ENCODE results near the gene RIMBP3C.
"Not testable (repeated sequence)": the region's sequence is repeated elsewhere in the genome, so short reads cannot be mapped to it uniquely, and the experiment has no call there.

The RIMBP3C gene

GRCh38 chr22:21514117-21514516, 37.1 kb downstream of the RIMBP3C start:
- not testable (repeated sequence) for H3K4me1 ChIP-seq (ENCODE audit: insufficient read depth, low read length); H3K4me2 ChIP-seq (ENCODE audit: insufficient read depth, low read length); DNase-seq; H4K20me1 ChIP-seq (ENCODE audit: insufficient read depth, low read length); H3K79me2 ChIP-seq (ENCODE audit: insufficient read depth, low read length); H3K9me3 ChIP-seq (ENCODE audit: insufficient read depth, low read length, severe bottlenecking); H3K27me3 ChIP-seq (ENCODE audit: insufficient read depth, low read length, poor library complexity); H3K9ac ChIP-seq (ENCODE audit: low read depth, low read length); H3K4me3 ChIP-seq (ENCODE audit: low read depth in 1 of 2, low read length in 2 of 2); H3K36me3 ChIP-seq (ENCODE audit: insufficient read depth, low read length); H2AFZ ChIP-seq (ENCODE audit: low read depth, low read length); H3K27ac ChIP-seq (ENCODE audit: low read length)
- peak; percentile 46; the same call in 2 of the 3 replicates for ATAC-seq (ENCODE audit: insufficient read depth, low read depth)

- H3K4me2 ChIP-seq (ENCODE audit: insufficient read depth, low read length); H3K79me2 ChIP-seq (ENCODE audit: insufficient read depth, low read length); H3K27me3 ChIP-seq (ENCODE audit: insufficient read depth, low read length, poor library complexity); H3K27ac ChIP-seq (ENCODE audit: low read length); H3K4me3 ChIP-seq (ENCODE audit: low read depth in 1 of 2, low read length in 2 of 2); ATAC-seq (ENCODE audit: insufficient read depth, low read depth); H3K9ac ChIP-seq (ENCODE audit: low read depth, low read length); DNase-seq; H4K20me1 ChIP-seq (ENCODE audit: insufficient read depth, low read length); H3K36me3 ChIP-seq (ENCODE audit: insufficient read depth, low read length); H2AFZ ChIP-seq (ENCODE audit: low read depth, low read length); H3K9me3 ChIP-seq (ENCODE audit: insufficient read depth, low read length, severe bottlenecking); H3K4me1 ChIP-seq (ENCODE audit: insufficient read depth, low read length): not testable (repeated sequence)
Measured at GRCh38 chr22:21512022-21512421, 39.2 kb downstream of the RIMBP3C start.

DNA sequence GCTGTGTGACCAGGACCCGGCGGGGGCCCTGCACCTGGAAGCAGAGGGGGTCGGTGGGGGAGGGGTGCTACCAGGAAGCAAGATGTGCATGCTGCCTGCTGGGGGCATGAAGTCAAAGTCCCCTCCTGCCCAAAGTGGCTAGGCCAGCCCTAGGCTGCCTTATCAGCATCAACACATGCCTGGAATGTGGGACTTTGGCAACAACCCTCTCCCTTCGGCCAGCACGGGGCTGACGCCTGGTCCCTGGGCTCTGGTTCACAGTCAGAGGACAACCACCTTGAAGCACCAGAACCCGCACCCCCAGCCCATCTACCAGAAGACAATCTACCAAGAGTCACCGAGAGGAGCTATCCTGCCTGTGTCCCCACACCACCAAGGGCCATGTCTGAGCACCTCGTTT, 40.9 kb downstream of the RIMBP3C start:
- not testable (repeated sequence) for ATAC-seq (ENCODE audit: insufficient read depth, low read depth); H3K36me3 ChIP-seq (ENCODE audit: insufficient read depth, low read length); H3K27ac ChIP-seq (ENCODE audit: low read length); H4K20me1 ChIP-seq (ENCODE audit: insufficient read depth, low read length); DNase-seq; H3K4me3 ChIP-seq (ENCODE audit: low read depth in 1 of 2, low read length in 2 of 2); H3K4me1 ChIP-seq (ENCODE audit: insufficient read depth, low read length); H3K9me3 ChIP-seq (ENCODE audit: insufficient read depth, low read length, severe bottlenecking); H3K4me2 ChIP-seq (ENCODE audit: insufficient read depth, low read length); H3K79me2 ChIP-seq (ENCODE audit: insufficient read depth, low read length); H3K9ac ChIP-seq (ENCODE audit: low read depth, low read length); H2AFZ ChIP-seq (ENCODE audit: low read depth, low read length); H3K27me3 ChIP-seq (ENCODE audit: insufficient read depth, low read length, poor library complexity)

GRCh38 chr22:21499623-21500506, 51.4 kb downstream of the RIMBP3C start:
- DNase-seq; H3K36me3 ChIP-seq (ENCODE audit: insufficient read depth, low read length); H3K4me3 ChIP-seq (ENCODE audit: low read depth in 1 of 2, low read length in 2 of 2); H3K4me1 ChIP-seq (ENCODE audit: insufficient read depth, low read length); H3K27me3 ChIP-seq (ENCODE audit: insufficient read depth, low read length, poor library complexity); H3K9ac ChIP-seq (ENCODE audit: low read depth, low read length); H3K27ac ChIP-seq (ENCODE audit: low read length); H3K79me2 ChIP-seq (ENCODE audit: insufficient read depth, low read length); H3K9me3 ChIP-seq (ENCODE audit: insufficient read depth, low read length, severe bottlenecking); H3K4me2 ChIP-seq (ENCODE audit: insufficient read depth, low read length); H4K20me1 ChIP-seq (ENCODE audit: insufficient read depth, low read length); H2AFZ ChIP-seq (ENCODE audit: low read depth, low read length): not testable (repeated sequence)
- peak; percentile 49; the same call in 2 of the 3 replicates for ATAC-seq (ENCODE audit: insufficient read depth, low read depth)

DNA sequence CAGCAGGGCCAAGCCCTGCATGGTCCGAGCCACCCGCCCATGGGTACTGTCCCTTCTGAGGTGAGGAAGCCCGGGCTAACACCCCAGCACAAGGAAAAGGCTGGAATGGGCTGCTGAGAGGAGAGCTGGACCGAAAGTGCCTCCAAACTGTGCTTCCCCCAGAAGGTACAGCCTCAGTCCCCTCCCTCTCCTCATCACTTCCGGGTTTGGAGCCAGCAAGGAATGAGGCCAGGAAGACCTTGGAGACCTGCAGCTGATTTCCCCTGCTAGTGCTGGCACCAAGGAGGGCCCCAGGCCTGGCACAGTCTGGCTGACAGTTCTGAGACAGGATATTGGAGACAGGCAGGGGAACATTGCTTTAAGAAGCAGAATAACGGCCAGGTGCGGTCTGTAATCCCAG, 52.8 kb downstream of the RIMBP3C start:
- not testable (repeated sequence) for H3K27ac ChIP-seq (ENCODE audit: low read length); H3K36me3 ChIP-seq (ENCODE audit: insufficient read depth, low read length); H3K79me2 ChIP-seq (ENCODE audit: insufficient read depth, low read length); H3K4me3 ChIP-seq (ENCODE audit: low read depth in 1 of 2, low read length in 2 of 2); H3K9ac ChIP-seq (ENCODE audit: low read depth, low read length); H2AFZ ChIP-seq (ENCODE audit: low read depth, low read length); H4K20me1 ChIP-seq (ENCODE audit: insufficient read depth, low read length); H3K4me2 ChIP-seq (ENCODE audit: insufficient read depth, low read length); ATAC-seq (ENCODE audit: insufficient read depth, low read depth); H3K27me3 ChIP-seq (ENCODE audit: insufficient read depth, low read length, poor library complexity); H3K9me3 ChIP-seq (ENCODE audit: insufficient read depth, low read length, severe bottlenecking); DNase-seq; H3K4me1 ChIP-seq (ENCODE audit: insufficient read depth, low read length)

GRCh38 chr22:21497984-21498383, 53.3 kb downstream of the RIMBP3C start:
- H3K4me1 ChIP-seq (ENCODE audit: insufficient read depth, low read length); H4K20me1 ChIP-seq (ENCODE audit: insufficient read depth, low read length); H3K36me3 ChIP-seq (ENCODE audit: insufficient read depth, low read length); H3K27me3 ChIP-seq (ENCODE audit: insufficient read depth, low read length, poor library complexity); H3K4me3 ChIP-seq (ENCODE audit: low read depth in 1 of 2, low read length in 2 of 2); H3K4me2 ChIP-seq (ENCODE audit: insufficient read depth, low read length); H3K9ac ChIP-seq (ENCODE audit: low read depth, low read length); H2AFZ ChIP-seq (ENCODE audit: low read depth, low read length); H3K9me3 ChIP-seq (ENCODE audit: insufficient read depth, low read length, severe bottlenecking); ATAC-seq (ENCODE audit: insufficient read depth, low read depth); DNase-seq; H3K79me2 ChIP-seq (ENCODE audit: insufficient read depth, low read length); H3K27ac ChIP-seq (ENCODE audit: low read length): not testable (repeated sequence)
